GM21515 (cell line): ENCODE data around the gene MANF.

Source experiments
- ATAC-seq: cut with Tn5 transposase; IDR thresholded peaks from one replicate; pipeline ENCODE4 v1.9.1; 2021; ENCODE audit not compliant: unreplicated experiment

MANF gene

GRCh38 chr3:51429138-51429537 is 44.0 kb downstream of the MANF start:
- no peak for ATAC-seq

DNA sequence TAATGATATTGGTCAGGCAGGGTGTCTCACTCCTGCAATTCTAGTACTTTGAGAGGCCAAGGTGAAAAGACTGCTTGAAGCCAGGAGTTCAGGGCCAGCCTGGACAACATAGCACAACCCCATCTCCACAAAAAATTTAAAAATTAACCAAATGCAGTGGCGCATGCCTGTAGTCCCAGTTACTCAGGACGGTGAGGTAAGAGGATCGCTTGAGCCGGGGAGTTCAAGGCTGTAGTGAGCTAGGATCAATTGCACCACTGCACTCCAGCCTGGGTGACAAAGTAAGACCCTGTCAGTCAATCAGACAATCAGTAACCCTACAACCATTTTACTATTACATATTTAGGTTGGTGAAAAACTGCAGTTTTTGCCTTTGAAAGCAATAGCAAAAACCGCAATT is 49.0 kb downstream of the MANF start:
- no peak for ATAC-seq

GRCh38 chr3:51434746-51435327 is 49.7 kb downstream of the MANF start:
- no peak for ATAC-seq

GRCh38 chr3:51436998-51437639 is 52.0 kb downstream of the MANF start:
- ATAC-seq, result no peak
